HCT116 (cell line): ENCODE measurements around the gene SCARF2. TPM values are rescaled to one million over a fixed set of nuclear protein-coding genes. Genes with fewer than 3 reads are reported as not detected.

ENCODE experiments used
- ATAC-seq: fragments of 200-7000 bp; cut with Tn5 transposase; 2 replicates; pipeline ENCODE4 v1.9.1; 2020; ENCODE audit warnings: mild to moderate bottlenecking, moderate library complexity
- Bru-seq: library from RNA; stranded (reverse); fragments of 400-500 nt; gene quantifications from one replicate; lab custom pipeline; 2021; lab: Mats Ljungman, UMichigan
- BruChase-seq, 2 experiments: library from RNA; stranded (reverse); fragments of 400-500 nt; gene quantifications; one replicate each; lab custom pipeline; 2021; lab: Mats Ljungman, UMichigan
- BruUV-seq: library from RNA; stranded (reverse); fragments of 400-500 nt; replicated peaks from 2 replicates; lab custom pipeline; 2021; lab: Mats Ljungman, UMichigan
- CTCF ChIA-PET: fragments of 300-600 bp; sonication (Branson Sonifier 250); formaldehyde crosslinking; loops from one replicate; lab custom pipeline; 2021; ENCODE audit warnings: antibody characterized with exemption; lab: Charles Lee
- POLR2A ChIA-PET: fragments of 300-600, 350-600 bp; sonication (Branson Sonifier 250); formaldehyde crosslinking; loops from one replicate; lab custom pipeline; 2021; ENCODE audit warnings: antibody characterized with exemption; lab: Charles Lee
- RAD21 ChIA-PET, 2 experiments: fragments of 300-600 bp; sonication (Branson Sonifier 250); formaldehyde crosslinking; loops; one replicate each; lab custom pipeline; 2023; ENCODE audit warnings: low total read pairs in 2 of 2; ENCODE audit not compliant: uncharacterized antibody in 2 of 2, unreplicated experiment in 2 of 2, low non-redundant PET in 1 of 2; lab: Charles Lee
- DNase-seq: peaks from one replicate; pipeline ENCODE4 v3.0.0-alpha.2; 2010; ENCODE audit warnings: low read depth, low spot score
- H2AFZ ChIP-seq: fragments of 200-600 bp; shearing (Covaris generic), sonication (generic); 2 replicates; pipeline ENCODE4 v1.6.1; 2017; ENCODE audit warnings: low read depth, mixed run types, mixed read lengths, antibody characterized with exemption, low read length; ENCODE audit not compliant: poor library complexity, severe bottlenecking
- H3K27ac ChIP-seq: 2 replicates; pipeline ENCODE4 v1.5.1; 2012; ENCODE audit warnings: low read depth, low read length
- H3K27me3 ChIP-seq: fragments of 200-600 bp; sonication (generic); 2 replicates; pipeline ENCODE4 v1.6.1; 2016; ENCODE audit warnings: mixed run types, low read length, mixed read lengths; ENCODE audit not compliant: insufficient read depth
- H3K36me3 ChIP-seq, 2 experiments: fragments of 200-500 bp in 1 of 2; fragments of 200-600 bp in 1 of 2; sonication (Bioruptor generic) in 1 of 2; sonication (generic) in 1 of 2; 2 replicates each; pipeline versions ENCODE4 v1.5.1 to v1.6.1; 2014 to 2016; ENCODE audit warnings: low read length in 2 of 2, inconsistent platforms in 1 of 2, mixed read lengths in 1 of 2, mixed run types in 1 of 2; ENCODE audit not compliant: insufficient read depth in 2 of 2, control insufficient read depth in 1 of 2
- H3K4me1 ChIP-seq, 2 experiments: fragments of 200-600 bp in 1 of 2; sonication (generic) in 1 of 2; 2 replicates each; pipeline versions ENCODE4 v1.5.1 to v1.6.1; 2012 to 2017; ENCODE audit warnings: low read length in 2 of 2, inconsistent platforms in 1 of 2, mild to moderate bottlenecking in 1 of 2, mixed read lengths in 1 of 2, mixed run types in 1 of 2, moderate library complexity in 1 of 2; ENCODE audit not compliant: insufficient read depth in 2 of 2, control insufficient read depth in 1 of 2
- H3K4me2 ChIP-seq: fragments of 200-600 bp; sonication (generic); 2 replicates; pipeline ENCODE4 v1.6.1; 2017; ENCODE audit warnings: mixed run types, low read length, mixed read lengths
- H3K4me3 ChIP-seq, 2 experiments: fragments of 200-600 bp in 1 of 2; sonication (generic) in 1 of 2; replicated peaks in 1 of 2; 2 replicates each; pipeline ENCODE4 v1.5.1; 2011 to 2016; ENCODE audit warnings: low read length in 2 of 2, control low read depth in 1 of 2, low read depth in 1 of 2, mild to moderate bottlenecking in 1 of 2, mixed read lengths in 1 of 2, mixed run types in 1 of 2
- H3K79me2 ChIP-seq: fragments of 200-600 bp; sonication (generic); 2 replicates; pipeline ENCODE4 v1.6.1; 2017; ENCODE audit warnings: mild to moderate bottlenecking, mixed run types, low read length, moderate library complexity, mixed read lengths; ENCODE audit not compliant: insufficient read depth
- H3K9ac ChIP-seq: fragments of 200-600 bp; sonication (generic); 2 replicates; pipeline ENCODE4 v1.6.1; 2016; ENCODE audit warnings: low read length, mixed read lengths
- H3K9me2 ChIP-seq: fragments of 200-600 bp; sonication (generic), shearing (Covaris generic); 2 replicates; pipeline ENCODE4 v1.6.1; 2017; ENCODE audit warnings: mixed run types, mild to moderate bottlenecking, moderate library complexity; ENCODE audit not compliant: insufficient read depth
- H3K9me3 ChIP-seq, 2 experiments: fragments of 200-500 bp in 1 of 2; fragments of 200-600 bp in 1 of 2; sonication (Bioruptor generic) in 1 of 2; sonication (generic) in 1 of 2; 2 replicates each; pipeline ENCODE4 v1.6.1; 2014 to 2017; ENCODE audit warnings: low read length in 2 of 2, mixed read lengths in 2 of 2, inconsistent platforms in 1 of 2, low read depth in 1 of 2, mild to moderate bottlenecking in 1 of 2, mixed run types in 1 of 2, moderate library complexity in 1 of 2; ENCODE audit not compliant: control insufficient read depth in 1 of 2, insufficient read depth in 1 of 2
- H4K20me1 ChIP-seq: fragments of 200-600 bp; sonication (generic), shearing (Covaris generic); 2 replicates; pipeline ENCODE4 v1.6.1; 2017; ENCODE audit warnings: mixed run types, mild to moderate bottlenecking, moderate library complexity; ENCODE audit not compliant: insufficient read depth
- CBX3 ChIP-seq: IDR thresholded peaks from 2 replicates; pipeline ENCODE4 v1.6.1; 2012; ENCODE audit warnings: low read depth
- EGR1 ChIP-seq: IDR thresholded peaks from 2 replicates; pipeline ENCODE4 v1.6.1; 2012; ENCODE audit warnings: low read depth
- EZH2 ChIP-seq: fragments of 200-600 bp; sonication (generic); IDR thresholded peaks from 2 replicates; pipeline ENCODE4 v1.6.1; 2017; ENCODE audit warnings: antibody characterized with exemption, mixed run types
- EZH2phosphoT487 ChIP-seq: fragments of 200-600 bp; IDR thresholded peaks from 2 replicates; pipeline ENCODE4 v1.6.1; 2018; ENCODE audit warnings: antibody characterized with exemption, borderline replicate concordance
- FOSL1 ChIP-seq: IDR thresholded peaks from 2 replicates; pipeline ENCODE4 v1.6.1; 2012; ENCODE audit warnings: low read depth
- POLR2A ChIP-seq: IDR thresholded peaks from 2 replicates; pipeline ENCODE4 v1.7.0; 2011; ENCODE audit warnings: borderline replicate concordance; ENCODE audit not compliant: insufficient read depth, insufficient read length; ENCODE audit errors: extremely low read depth
- RAD21 ChIP-seq: IDR thresholded peaks from 2 replicates; pipeline ENCODE4 v1.6.1; 2012; ENCODE audit warnings: low read depth, mild to moderate bottlenecking
- REST ChIP-seq: IDR thresholded peaks from 2 replicates; pipeline ENCODE4 v1.6.1; 2012; ENCODE audit warnings: low read depth
- SRF ChIP-seq: IDR thresholded peaks from 2 replicates; pipeline ENCODE4 v1.6.1; 2012; ENCODE audit warnings: low read depth
- YY1 ChIP-seq: IDR thresholded peaks from 2 replicates; pipeline ENCODE4 v1.6.1; 2011; ENCODE audit warnings: low read length, low read depth, moderate library complexity, mild to moderate bottlenecking; ENCODE audit not compliant: insufficient replicate concordance; ENCODE audit errors: extremely low read depth
- intact Hi-C: fragments of 100-400 bp; cut with micrococcal nuclease; formaldehyde crosslinking; loops from 2 replicates; pipeline ENCODE4 v1.10.0; 2022
- long read RNA-seq: library from polyadenylated mRNA; unstranded; transcript quantifications from one replicate; pipeline ENCODE4 v2.0.0, GENCODE V29; 2021; ENCODE audit not compliant: unreplicated experiment
- polyA plus RNA-seq: library from polyadenylated mRNA; unstranded; fragments of >200 nt; gene quantifications from 2 replicates; pipeline ENCODE4 v1.2.1, GENCODE V29; 2012; ENCODE audit warnings: missing spikeins
- total RNA-seq: library from RNA; stranded (reverse); gene quantifications from one replicate; pipeline ENCODE4 v1.2.1, GENCODE V29; 2021; ENCODE audit not compliant: unreplicated experiment
- TF ChIP-seq, protein P1 (sequence below): IDR thresholded peaks from 2 replicates; pipeline ENCODE4 v1.6.1; 2012
- TF ChIP-seq, protein P2 (sequence below), 3 experiments: fragments of 200-600 bp in 1 of 3; sonication (generic) in 1 of 3; IDR thresholded peaks in 2 of 3; conservative IDR thresholded peaks in 1 of 3; 2 replicates each; pipeline ENCODE4 v1.5.1; 2012 to 2017; ENCODE audit warnings: low read depth in 2 of 3, low read length in 2 of 3, antibody characterized with exemption in 1 of 3, borderline replicate concordance in 1 of 3, control low read depth in 1 of 3, mild to moderate bottlenecking in 1 of 3, mixed read lengths in 1 of 3, mixed run types in 1 of 3, moderate library complexity in 1 of 3; ENCODE audit not compliant: insufficient read depth in 1 of 3

The SCARF2 gene, protein sequence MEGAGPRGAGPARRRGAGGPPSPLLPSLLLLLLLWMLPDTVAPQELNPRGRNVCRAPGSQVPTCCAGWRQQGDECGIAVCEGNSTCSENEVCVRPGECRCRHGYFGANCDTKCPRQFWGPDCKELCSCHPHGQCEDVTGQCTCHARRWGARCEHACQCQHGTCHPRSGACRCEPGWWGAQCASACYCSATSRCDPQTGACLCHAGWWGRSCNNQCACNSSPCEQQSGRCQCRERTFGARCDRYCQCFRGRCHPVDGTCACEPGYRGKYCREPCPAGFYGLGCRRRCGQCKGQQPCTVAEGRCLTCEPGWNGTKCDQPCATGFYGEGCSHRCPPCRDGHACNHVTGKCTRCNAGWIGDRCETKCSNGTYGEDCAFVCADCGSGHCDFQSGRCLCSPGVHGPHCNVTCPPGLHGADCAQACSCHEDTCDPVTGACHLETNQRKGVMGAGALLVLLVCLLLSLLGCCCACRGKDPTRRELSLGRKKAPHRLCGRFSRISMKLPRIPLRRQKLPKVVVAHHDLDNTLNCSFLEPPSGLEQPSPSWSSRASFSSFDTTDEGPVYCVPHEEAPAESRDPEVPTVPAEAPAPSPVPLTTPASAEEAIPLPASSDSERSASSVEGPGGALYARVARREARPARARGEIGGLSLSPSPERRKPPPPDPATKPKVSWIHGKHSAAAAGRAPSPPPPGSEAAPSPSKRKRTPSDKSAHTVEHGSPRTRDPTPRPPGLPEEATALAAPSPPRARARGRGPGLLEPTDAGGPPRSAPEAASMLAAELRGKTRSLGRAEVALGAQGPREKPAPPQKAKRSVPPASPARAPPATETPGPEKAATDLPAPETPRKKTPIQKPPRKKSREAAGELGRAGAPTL
- total RNA-seq: 2.5 TPM
- 1.5 and 1.6 TPM in 2 replicates for polyA plus RNA-seq
- percentile 35 among the genes with signal in this experiment for Bru-seq, nascent RNA
- percentile 50 among the genes with signal in this experiment for BruChase-seq, experiment 1, labeled RNA remaining after a 6-hour chase
- percentile 48 among the genes with signal in this experiment for BruChase-seq, experiment 2, labeled RNA remaining after a 2-hour chase
- long read RNA-seq, partial matches to known transcripts: 1 of 6 reads
- long read RNA-seq, other reads (novel, unspliced or antisense): 5 of 6 reads

DNA sequence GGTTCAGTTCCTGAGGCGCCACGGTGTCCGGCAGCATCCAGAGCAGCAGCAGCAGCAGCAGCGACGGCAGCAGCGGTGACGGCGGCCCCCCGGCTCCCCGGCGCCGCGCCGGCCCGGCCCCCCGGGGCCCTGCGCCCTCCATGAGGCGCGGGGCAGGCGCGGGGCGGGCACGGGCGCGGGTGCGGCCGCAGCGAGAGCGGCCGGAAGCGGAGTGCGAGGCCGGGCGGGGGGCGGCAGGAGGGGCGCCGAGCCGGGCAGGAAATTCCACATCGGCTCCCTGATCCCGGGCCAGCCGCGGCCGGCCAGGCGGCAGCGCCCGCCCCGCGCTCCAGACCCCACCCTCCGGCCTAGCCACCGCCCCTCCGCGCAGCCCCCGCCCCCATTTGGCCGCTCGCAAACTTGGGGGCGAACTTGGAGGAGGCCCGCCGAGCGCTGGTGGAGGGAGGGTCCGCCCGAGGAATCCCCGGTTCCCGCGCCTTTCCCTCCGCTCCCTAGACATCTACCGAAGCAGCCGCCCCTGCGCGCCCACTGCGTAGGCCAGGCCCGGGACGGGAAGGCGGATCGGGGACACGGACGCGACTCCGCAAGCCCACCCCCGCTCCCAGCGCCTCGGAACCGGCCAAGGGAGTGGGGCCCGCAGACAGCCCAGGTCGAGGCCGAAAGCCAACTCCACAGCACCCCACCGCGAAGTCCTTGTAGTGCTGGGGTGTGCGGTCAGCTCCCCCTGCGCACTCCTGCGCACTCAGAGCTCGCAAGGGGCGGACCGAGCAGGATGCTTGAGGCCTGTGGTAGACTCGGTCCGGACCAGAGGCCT lies at the start of gene SCARF2:
TSS of gene SCARF2 (minus strand) at position 213 of the 814 bp plus-strand sequence. CDS start at position 142, 71 bp downstream.
- ATAC-seq: no peak
- CTCF ChIA-PET: no interaction called here
- H2AFZ ChIP-seq: no peak within 1 kb of the TSS
- intact Hi-C loops: no loop called here
- no peaks in the 10 kb centered on the region for H3K79me2 ChIP-seq
- H3K27ac ChIP-seq: no peak within 1 kb of the TSS
- H3K4me2 ChIP-seq: no peak within 1 kb of the TSS
- H4K20me1 ChIP-seq: no peaks in the 10 kb centered on the region
- H3K4me1 ChIP-seq: no peaks in the 10 kb centered on the region
- H3K4me3 ChIP-seq: no peak within 1 kb of the TSS
- BruUV-seq: no TSS peak
- POLR2A ChIA-PET: no interaction called here
- no peaks in the 10 kb centered on the region for H3K9me3 ChIP-seq
- no peaks in the 10 kb centered on the region for H3K36me3 ChIP-seq
- RAD21 ChIA-PET: no interaction called here
- H3K9ac ChIP-seq: no peak within 1 kb of the TSS
- TF ChIP-seq RAD21 (no peak), FOSL1 (no peak), EGR1 (no peak), SRF (no peak), REST (no peak), YY1 (no peak), EZH2phosphoT487 (no peak), EZH2 (no peak), POLR2A (no peak), CBX3 (no peak)
- TF ChIP-seq, protein P1, sequence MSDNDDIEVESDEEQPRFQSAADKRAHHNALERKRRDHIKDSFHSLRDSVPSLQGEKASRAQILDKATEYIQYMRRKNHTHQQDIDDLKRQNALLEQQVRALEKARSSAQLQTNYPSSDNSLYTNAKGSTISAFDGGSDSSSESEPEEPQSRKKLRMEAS: no peak
- TF ChIP-seq, protein P2, sequence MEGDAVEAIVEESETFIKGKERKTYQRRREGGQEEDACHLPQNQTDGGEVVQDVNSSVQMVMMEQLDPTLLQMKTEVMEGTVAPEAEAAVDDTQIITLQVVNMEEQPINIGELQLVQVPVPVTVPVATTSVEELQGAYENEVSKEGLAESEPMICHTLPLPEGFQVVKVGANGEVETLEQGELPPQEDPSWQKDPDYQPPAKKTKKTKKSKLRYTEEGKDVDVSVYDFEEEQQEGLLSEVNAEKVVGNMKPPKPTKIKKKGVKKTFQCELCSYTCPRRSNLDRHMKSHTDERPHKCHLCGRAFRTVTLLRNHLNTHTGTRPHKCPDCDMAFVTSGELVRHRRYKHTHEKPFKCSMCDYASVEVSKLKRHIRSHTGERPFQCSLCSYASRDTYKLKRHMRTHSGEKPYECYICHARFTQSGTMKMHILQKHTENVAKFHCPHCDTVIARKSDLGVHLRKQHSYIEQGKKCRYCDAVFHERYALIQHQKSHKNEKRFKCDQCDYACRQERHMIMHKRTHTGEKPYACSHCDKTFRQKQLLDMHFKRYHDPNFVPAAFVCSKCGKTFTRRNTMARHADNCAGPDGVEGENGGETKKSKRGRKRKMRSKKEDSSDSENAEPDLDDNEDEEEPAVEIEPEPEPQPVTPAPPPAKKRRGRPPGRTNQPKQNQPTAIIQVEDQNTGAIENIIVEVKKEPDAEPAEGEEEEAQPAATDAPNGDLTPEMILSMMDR (IDR thresholded peaks at IDR 0.05 in 2 of 3, conservative IDR thresholded peaks at IDR 0.05 in 1 of 3; ENCODE audit: borderline replicate concordance in 1 of 3, insufficient read depth in 1 of 3, low read depth in 2 of 3, low read length in 2 of 3): no peak
- no peak for DNase-seq
- no peaks in the 10 kb centered on the region for H3K27me3 ChIP-seq
- no peaks in the 10 kb centered on the region for H3K9me2 ChIP-seq
